ENCODE results near the gene DCAF6. TPM values are rescaled to one million over a fixed set of nuclear protein-coding genes. Genes with fewer than 3 reads are reported as not detected.

DCAF6 gene
- total RNA-seq, 1 experiment from 2014 or later = 31.9 TPM

DNA sequence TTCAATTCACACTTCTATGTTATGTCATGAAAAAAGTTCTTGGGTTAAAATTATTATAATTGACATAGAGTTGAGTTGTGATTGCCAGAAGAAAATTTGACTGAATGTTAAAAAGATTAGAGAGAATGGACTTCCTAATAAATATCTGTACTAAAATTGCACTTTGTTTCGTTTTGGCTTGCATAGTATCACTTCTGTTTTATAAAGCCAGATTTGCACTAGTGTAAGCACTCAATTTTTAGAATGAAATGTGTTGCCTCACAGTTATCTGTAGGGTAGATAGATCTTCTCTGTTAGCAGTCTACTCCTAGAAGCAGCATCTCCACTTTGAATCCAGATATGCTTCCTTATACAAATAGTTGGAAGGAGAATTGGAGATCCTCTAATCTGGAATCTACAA, 95.5 kb downstream of the DCAF6 start:
- no TSS peak for BruUV-seq (replicated peaks)
- Histone ChIP-seq H3K4me1 (ENCODE audit: insufficient read depth, low read length, poor library complexity, severe bottlenecking) (no peaks in the 10 kb centered on the region), H3K4me3 (ENCODE audit: low read depth, low read length, poor library complexity, severe bottlenecking) (no peak overlapping the region), H3K36me3 (ENCODE audit: insufficient read depth, low read length, poor library complexity, severe bottlenecking) (no peaks in the 10 kb centered on the region), H3K27ac (ENCODE audit: low read depth, low read length, poor library complexity, severe bottlenecking) (no peak overlapping the region), H3K27me3 (replicated peaks; ENCODE audit: insufficient read depth, low read depth, low read length, poor library complexity) (no peaks in the 10 kb centered on the region), H3K9me3 (ENCODE audit: low read depth, low read length, poor library complexity, severe bottlenecking) (no peaks in the 10 kb centered on the region)
- intact Hi-C loops (cut with micrococcal nuclease; ENCODE audit: unreplicated experiment) = no loop called here
- ChIA-PET CTCF (no interaction called here), POLR2A (ENCODE audit: low non-redundant PET) (no interaction called here)
- DNase-seq (ENCODE audit: low spot score) = no peak
- no peak for TF ChIP-seq EZH2 (IDR thresholded peaks at IDR 0.05; ENCODE audit: borderline replicate concordance, low read depth, low read length, poor library complexity, severe bottlenecking)
- TF ChIP-seq CTCF (conservative IDR thresholded peaks at IDR 0.05; ENCODE audit: low read depth, low read length) = no peak

DNA sequence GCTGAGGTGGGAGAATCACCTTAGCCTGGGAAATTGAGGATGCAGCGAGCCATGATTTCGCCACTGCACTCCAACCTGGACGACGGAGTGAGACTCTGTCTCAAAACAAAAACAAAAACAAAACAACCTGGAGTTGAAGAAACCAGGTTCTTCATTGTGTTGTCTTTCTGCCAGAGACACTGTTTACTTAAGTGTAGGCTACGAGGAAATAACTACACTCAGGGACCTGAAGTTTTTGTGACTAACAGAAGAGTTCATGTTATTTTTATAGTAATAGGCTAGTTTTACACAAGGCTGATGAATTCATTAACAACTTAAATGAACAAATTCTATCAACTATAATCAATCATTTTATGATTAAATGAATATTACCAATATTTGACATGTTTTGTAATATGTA, 98.9 kb downstream of the DCAF6 start:
- TF ChIP-seq CTCF (conservative IDR thresholded peaks at IDR 0.05; ENCODE audit: low read depth, low read length) (no peak), EZH2 (IDR thresholded peaks at IDR 0.05; ENCODE audit: borderline replicate concordance, low read depth, low read length, poor library complexity, severe bottlenecking) (no peak)
- ChIA-PET CTCF (no interaction called here), POLR2A (ENCODE audit: low non-redundant PET) (no interaction called here)
- DNase-seq (ENCODE audit: low spot score) = no peak
- Histone ChIP-seq H3K9me3 (ENCODE audit: low read depth, low read length, poor library complexity, severe bottlenecking) (no peaks in the 10 kb centered on the region), H3K4me1 (ENCODE audit: insufficient read depth, low read length, poor library complexity, severe bottlenecking) (no peaks in the 10 kb centered on the region), H3K4me3 (ENCODE audit: low read depth, low read length, poor library complexity, severe bottlenecking) (no peak overlapping the region), H3K27me3 (replicated peaks; ENCODE audit: insufficient read depth, low read depth, low read length, poor library complexity) (no peaks in the 10 kb centered on the region), H3K27ac (ENCODE audit: low read depth, low read length, poor library complexity, severe bottlenecking) (no peak overlapping the region), H3K36me3 (ENCODE audit: insufficient read depth, low read length, poor library complexity, severe bottlenecking) (no peaks in the 10 kb centered on the region)
- no TSS peak for BruUV-seq (replicated peaks)
- intact Hi-C loops (cut with micrococcal nuclease; ENCODE audit: unreplicated experiment) = no loop called here

DNA sequence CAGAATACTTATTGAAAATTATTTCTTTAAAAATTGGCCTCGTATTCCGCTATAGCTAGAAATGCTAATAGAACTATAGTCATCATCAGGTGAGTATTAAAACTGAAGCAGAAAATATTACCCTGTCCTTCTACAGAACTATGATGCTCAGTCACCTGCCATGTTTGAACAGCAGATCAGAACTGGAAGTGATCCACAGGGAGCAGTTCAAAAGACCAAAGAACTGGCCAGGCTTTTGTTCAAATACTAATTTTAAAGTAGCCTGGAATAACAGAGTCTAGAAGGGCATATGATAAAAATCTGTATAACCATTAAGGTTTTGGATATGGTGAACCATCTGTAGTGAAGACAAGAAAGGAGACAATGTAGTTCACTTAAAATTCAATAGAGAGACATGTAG, 105.9 kb downstream of the DCAF6 start:
- H3K27me3 ChIP-seq (replicated peaks; ENCODE audit: insufficient read depth, low read depth, low read length, poor library complexity) = no peaks in the 10 kb centered on the region
- ChIA-PET POLR2A (ENCODE audit: low non-redundant PET) (no interaction called here), CTCF (no interaction called here)
- BruUV-seq (replicated peaks) = no TSS peak
- H3K4me1 ChIP-seq (ENCODE audit: insufficient read depth, low read length, poor library complexity, severe bottlenecking) = no peaks in the 10 kb centered on the region
- H3K4me3 ChIP-seq (ENCODE audit: low read depth, low read length, poor library complexity, severe bottlenecking) = no peak overlapping the region
- no peak for DNase-seq (ENCODE audit: low spot score)
- no peak overlapping the region for H3K27ac ChIP-seq (ENCODE audit: low read depth, low read length, poor library complexity, severe bottlenecking)
- intact Hi-C loops (cut with micrococcal nuclease; ENCODE audit: unreplicated experiment) = no loop called here
- H3K36me3 ChIP-seq (ENCODE audit: insufficient read depth, low read length, poor library complexity, severe bottlenecking) = peaks cover 8% of the 10 kb centered on the region
- TF ChIP-seq EZH2 (IDR thresholded peaks at IDR 0.05; ENCODE audit: borderline replicate concordance, low read depth, low read length, poor library complexity, severe bottlenecking) (no peak), CTCF (conservative IDR thresholded peaks at IDR 0.05; ENCODE audit: low read depth, low read length) (no peak)
- no peaks in the 10 kb centered on the region for H3K9me3 ChIP-seq (ENCODE audit: low read depth, low read length, poor library complexity, severe bottlenecking)
